ENCODE measurements around the gene TSGA10.
"Not testable (repeated sequence)": the region's sequence is repeated elsewhere in the genome, so short reads cannot be mapped to it uniquely, and the experiment has no call there.

The TSGA10 gene

DNA sequence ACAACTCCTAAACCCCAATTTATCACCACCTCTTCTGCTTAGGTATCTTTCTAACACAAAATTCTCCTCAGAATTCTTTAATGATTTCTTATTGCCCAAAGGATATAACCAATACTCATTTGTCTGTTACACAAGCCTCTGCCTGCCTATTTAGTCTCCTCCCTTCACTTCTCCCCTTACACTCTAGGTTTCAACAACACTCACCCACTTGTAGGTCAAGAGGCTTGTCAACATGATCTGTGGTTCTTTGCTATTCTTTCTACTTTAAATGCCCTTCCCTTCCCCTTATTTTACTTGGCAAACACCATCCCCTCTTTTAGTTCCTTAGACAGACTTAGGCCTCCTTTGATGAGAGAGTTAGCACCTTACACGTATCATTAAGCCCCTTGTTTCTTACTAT is 82.2 kb downstream of the TSGA10 start:
- H3K27ac ChIP-seq (ENCODE audit: low read length) = no peak overlapping the region
- no peaks in the 10 kb centered on the region for H3K36me3 ChIP-seq (ENCODE audit: control insufficient read depth, insufficient read depth, low read length)
- H3K9me3 ChIP-seq (ENCODE audit: control insufficient read depth, insufficient read depth, low read length) = no peaks in the 10 kb centered on the region
- no CpG with 5 or more reads among the region's 1 CpG for WGBS (ENCODE audit: insufficient coverage, insufficient read length)
- no peak overlapping the region for H3K4me3 ChIP-seq (ENCODE audit: low read length)
- no peaks in the 10 kb centered on the region for H3K4me1 ChIP-seq (ENCODE audit: control insufficient read depth, insufficient read depth, low read length)
- H3K27me3 ChIP-seq (ENCODE audit: control insufficient read depth, insufficient read depth, low read length) = no peaks in the 10 kb centered on the region
- DNase-seq (ENCODE audit: low read depth, low spot score) = no peak

DNA sequence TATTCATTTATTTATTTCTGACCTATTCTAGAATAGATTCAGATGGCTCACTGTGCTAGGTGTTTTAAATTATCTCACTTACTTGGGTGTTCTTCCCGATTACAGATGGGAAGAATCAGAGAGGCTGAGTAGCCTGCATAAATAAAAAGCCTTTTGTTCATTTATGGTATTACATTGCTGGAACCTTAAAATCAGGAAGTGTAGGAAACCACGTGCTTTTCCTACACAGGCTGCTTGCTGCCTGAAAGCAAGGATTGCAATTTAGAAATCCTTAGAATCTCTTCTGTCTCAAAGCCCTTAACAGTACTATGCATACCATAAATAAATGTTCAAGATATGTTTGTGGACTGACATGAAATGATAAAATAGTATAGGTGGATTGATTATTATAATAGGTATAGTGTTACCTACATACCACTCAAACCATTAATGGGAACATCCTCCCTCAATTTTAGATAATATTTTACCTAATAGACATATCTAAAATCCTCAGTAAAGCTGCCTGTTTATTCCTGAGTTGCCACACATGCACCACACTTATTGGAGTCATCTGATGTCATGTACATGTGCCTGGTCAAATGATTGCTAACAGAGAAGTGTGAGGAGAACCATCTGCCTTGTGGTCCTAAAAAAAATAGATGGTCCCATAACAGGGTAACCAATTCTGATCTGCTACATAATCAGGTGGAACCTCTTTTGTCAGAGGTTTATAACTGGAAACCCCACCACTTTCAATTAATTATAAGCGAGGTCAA is 86.7 kb downstream of the TSGA10 start:
- Histone ChIP-seq H3K9me3 (ENCODE audit: control insufficient read depth, insufficient read depth, low read length) (no peaks in the 10 kb centered on the region), H3K27ac (ENCODE audit: low read length) (no peak overlapping the region), H3K4me3 (ENCODE audit: low read length) (no peak overlapping the region), H3K36me3 (ENCODE audit: control insufficient read depth, insufficient read depth, low read length) (no peaks in the 10 kb centered on the region), H3K27me3 (ENCODE audit: control insufficient read depth, insufficient read depth, low read length) (no peaks in the 10 kb centered on the region), H3K4me1 (ENCODE audit: control insufficient read depth, insufficient read depth, low read length) (no peaks in the 10 kb centered on the region)
- no peak for DNase-seq (ENCODE audit: low read depth, low spot score)
- no CpG with 5 or more reads among the region's 3 CpGs for WGBS (ENCODE audit: insufficient coverage, insufficient read length)

DNA sequence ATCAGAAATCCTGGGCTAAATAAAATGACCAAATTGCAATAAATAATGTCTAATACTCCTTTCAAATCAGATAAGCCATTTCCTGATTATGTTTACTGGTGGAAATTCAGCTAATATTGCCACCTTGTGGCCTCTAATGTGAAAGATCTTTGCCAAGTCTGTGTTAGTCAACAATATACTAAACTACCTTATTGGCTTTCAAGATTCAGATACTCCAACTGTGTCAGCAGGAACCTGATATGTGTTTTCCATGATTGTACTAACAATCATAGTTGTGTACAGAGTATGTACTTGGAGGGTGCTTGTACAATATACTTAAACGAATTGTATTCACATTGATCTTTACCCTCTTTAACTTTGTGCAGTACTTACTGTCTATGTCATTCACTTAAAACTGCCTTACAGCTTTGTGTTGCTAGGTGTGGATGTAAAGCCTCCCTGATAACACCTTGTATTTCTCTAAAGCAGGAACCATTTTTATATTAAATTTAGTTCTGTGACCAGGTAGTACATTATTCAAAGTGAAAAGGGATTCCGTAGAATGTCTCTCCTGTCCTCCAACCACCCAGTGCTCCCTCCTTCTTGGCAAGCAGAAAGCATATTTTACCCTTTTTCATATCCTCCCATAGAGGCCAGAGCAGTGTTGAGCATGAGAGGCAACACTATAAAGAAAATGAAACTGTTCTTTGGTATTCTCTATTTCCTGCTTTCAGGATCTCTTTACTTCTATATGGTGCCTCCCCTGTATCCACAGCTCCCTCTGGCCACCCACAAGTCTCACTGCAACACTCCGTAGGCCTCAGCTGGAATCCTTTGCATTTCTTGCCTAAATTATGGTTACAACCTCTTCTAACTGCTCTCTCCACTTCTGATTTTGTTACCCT is 88.4 kb downstream of the TSGA10 start:
- no peak for DNase-seq (ENCODE audit: low read depth, low spot score)
- Histone ChIP-seq H3K36me3 (ENCODE audit: control insufficient read depth, insufficient read depth, low read length) (no peaks in the 10 kb centered on the region), H3K9me3 (ENCODE audit: control insufficient read depth, insufficient read depth, low read length) (no peaks in the 10 kb centered on the region), H3K27me3 (ENCODE audit: control insufficient read depth, insufficient read depth, low read length) (no peaks in the 10 kb centered on the region), H3K4me3 (ENCODE audit: low read length) (no peak overlapping the region), H3K4me1 (ENCODE audit: control insufficient read depth, insufficient read depth, low read length) (no peaks in the 10 kb centered on the region), H3K27ac (ENCODE audit: low read length) (no peak overlapping the region)
- WGBS (ENCODE audit: insufficient coverage, insufficient read length) = no CpG with 5 or more reads among the region's 3 CpGs

DNA sequence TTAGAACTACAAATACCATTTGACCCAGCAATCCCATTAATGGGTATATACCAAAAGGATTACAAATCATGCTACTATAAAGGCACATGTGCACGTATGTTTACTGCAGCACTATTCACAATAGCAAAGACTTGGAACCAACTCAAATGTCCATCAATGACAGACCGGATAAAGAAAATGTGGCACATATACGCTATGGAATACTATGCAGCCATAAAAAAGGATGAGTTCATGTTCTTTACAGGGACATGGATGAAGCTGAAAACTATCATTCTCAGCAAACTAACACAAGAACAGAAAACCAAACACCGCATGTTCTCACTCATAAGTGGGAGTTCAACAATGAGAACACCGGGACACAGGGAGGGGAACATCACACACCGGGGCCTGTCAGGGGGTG is 105.6 kb downstream of the TSGA10 start:
- no CpG with 5 or more reads among the region's 6 CpGs for WGBS (ENCODE audit: insufficient coverage, insufficient read length)
- not testable (repeated sequence) for H3K27me3 ChIP-seq (ENCODE audit: control insufficient read depth, insufficient read depth, low read length); H3K4me3 ChIP-seq (ENCODE audit: low read length); H3K9me3 ChIP-seq (ENCODE audit: control insufficient read depth, insufficient read depth, low read length); H3K4me1 ChIP-seq (ENCODE audit: control insufficient read depth, insufficient read depth, low read length); DNase-seq (ENCODE audit: low read depth, low spot score); H3K27ac ChIP-seq (ENCODE audit: low read length); H3K36me3 ChIP-seq (ENCODE audit: control insufficient read depth, insufficient read depth, low read length)

DNA sequence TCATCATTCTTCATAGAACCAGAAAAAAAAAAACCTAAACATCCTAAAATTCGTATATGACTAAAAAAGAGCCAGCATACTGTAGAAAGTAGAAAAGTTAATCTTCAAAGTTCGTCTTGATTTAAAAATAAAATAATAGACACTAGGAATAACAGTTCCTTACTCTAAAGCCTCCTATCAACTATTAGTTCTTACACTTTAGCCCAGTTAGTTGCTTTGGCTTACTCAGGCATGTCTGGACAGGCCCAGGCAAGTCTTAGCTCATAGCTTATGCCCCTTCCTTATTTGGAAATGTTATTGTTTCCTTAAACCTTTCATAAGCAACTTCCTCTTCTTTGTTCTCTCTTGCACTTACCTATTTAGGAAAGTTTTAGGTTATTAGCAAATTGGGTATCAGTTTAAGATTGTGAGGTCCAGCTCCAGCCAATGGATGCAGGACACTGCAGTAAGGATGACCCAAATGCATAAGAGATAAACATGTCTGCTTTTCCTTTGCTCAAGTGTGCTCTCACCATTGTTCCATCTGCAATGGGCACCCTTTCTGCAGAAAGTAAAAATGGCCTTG is 113.9 kb downstream of the TSGA10 start:
- not testable (repeated sequence) for H3K27ac ChIP-seq (ENCODE audit: low read length); H3K4me1 ChIP-seq (ENCODE audit: control insufficient read depth, insufficient read depth, low read length); DNase-seq (ENCODE audit: low read depth, low spot score); H3K27me3 ChIP-seq (ENCODE audit: control insufficient read depth, insufficient read depth, low read length); H3K9me3 ChIP-seq (ENCODE audit: control insufficient read depth, insufficient read depth, low read length); H3K4me3 ChIP-seq (ENCODE audit: low read length); H3K36me3 ChIP-seq (ENCODE audit: control insufficient read depth, insufficient read depth, low read length)
- WGBS (ENCODE audit: insufficient coverage, insufficient read length) = no CpG with 5 or more reads among the region's 2 CpGs

DNA sequence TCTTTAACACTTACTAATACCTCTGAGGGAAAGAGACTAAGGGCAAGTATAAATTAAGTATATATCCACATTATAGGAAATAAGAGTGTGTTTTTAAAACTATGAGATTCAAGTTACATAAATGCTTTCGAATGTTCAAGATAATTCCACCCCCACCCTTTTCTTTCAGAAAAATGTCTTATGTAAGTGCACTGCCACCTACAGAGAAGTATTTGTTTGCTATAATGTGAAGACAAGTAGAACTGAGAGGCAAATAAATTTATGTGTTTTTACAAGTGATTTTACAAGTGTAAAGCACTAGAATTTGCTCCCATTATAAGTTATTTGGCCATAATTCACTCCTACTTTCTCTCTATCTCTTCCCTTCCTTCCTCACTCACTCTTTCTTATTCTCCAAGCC is 118.8 kb downstream of the TSGA10 start:
- Histone ChIP-seq H3K27me3 (ENCODE audit: control insufficient read depth, insufficient read depth, low read length) (no peaks in the 10 kb centered on the region), H3K36me3 (ENCODE audit: control insufficient read depth, insufficient read depth, low read length) (no peaks in the 10 kb centered on the region), H3K4me1 (ENCODE audit: control insufficient read depth, insufficient read depth, low read length) (no peaks in the 10 kb centered on the region), H3K9me3 (ENCODE audit: control insufficient read depth, insufficient read depth, low read length) (no peaks in the 10 kb centered on the region), H3K27ac (ENCODE audit: low read length) (no peak overlapping the region), H3K4me3 (ENCODE audit: low read length) (no peak overlapping the region)
- no CpG with 5 or more reads among the region's 1 CpG for WGBS (ENCODE audit: insufficient coverage, insufficient read length)
- DNase-seq (ENCODE audit: low read depth, low spot score) = no peak

- H3K36me3 ChIP-seq (ENCODE audit: control insufficient read depth, insufficient read depth, low read length) = no peaks in the 10 kb centered on the region
- no peak overlapping the region for H3K4me3 ChIP-seq (ENCODE audit: low read length)
- no peak overlapping the region for H3K27ac ChIP-seq (ENCODE audit: low read length)
- H3K9me3 ChIP-seq (ENCODE audit: control insufficient read depth, insufficient read depth, low read length) = no peaks in the 10 kb centered on the region
- no peaks in the 10 kb centered on the region for H3K4me1 ChIP-seq (ENCODE audit: control insufficient read depth, insufficient read depth, low read length)
- no CpG with 5 or more reads among the region's 6 CpGs for WGBS (ENCODE audit: insufficient coverage, insufficient read length)
- no peaks in the 10 kb centered on the region for H3K27me3 ChIP-seq (ENCODE audit: control insufficient read depth, insufficient read depth, low read length)
- no peak for DNase-seq (ENCODE audit: low read depth, low spot score)
Measured at GRCh38 chr2:99032786-99033185, 122.0 kb downstream of the TSGA10 start.

DNA sequence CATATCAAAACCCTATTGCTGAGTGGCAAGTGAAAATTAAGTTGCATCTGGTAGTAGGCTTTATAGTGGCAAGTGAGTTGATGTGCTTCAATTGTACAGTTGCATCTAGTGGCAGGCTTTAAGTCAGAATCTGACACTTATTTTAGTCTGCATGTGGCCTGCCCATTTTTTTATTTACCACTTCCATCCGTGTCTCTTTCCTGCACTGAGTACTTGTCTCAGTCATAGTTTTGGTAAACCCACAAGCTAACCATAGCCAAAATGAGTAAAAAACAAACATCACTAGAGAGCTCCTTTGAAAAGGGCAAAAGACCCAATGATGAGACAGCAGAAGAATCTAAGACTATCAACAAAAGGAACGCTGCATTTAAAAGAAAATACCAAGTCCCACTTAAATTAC is 122.7 kb downstream of the TSGA10 start:
- H3K36me3 ChIP-seq (ENCODE audit: control insufficient read depth, insufficient read depth, low read length) = no peaks in the 10 kb centered on the region
- no peak overlapping the region for H3K4me3 ChIP-seq (ENCODE audit: low read length)
- WGBS (ENCODE audit: insufficient coverage, insufficient read length) = no CpG with 5 or more reads among the region's 2 CpGs
- DNase-seq (ENCODE audit: low read depth, low spot score) = no peak
- no peaks in the 10 kb centered on the region for H3K4me1 ChIP-seq (ENCODE audit: control insufficient read depth, insufficient read depth, low read length)
- H3K9me3 ChIP-seq (ENCODE audit: control insufficient read depth, insufficient read depth, low read length) = no peaks in the 10 kb centered on the region
- no peak overlapping the region for H3K27ac ChIP-seq (ENCODE audit: low read length)
- H3K27me3 ChIP-seq (ENCODE audit: control insufficient read depth, insufficient read depth, low read length) = no peaks in the 10 kb centered on the region

DNA sequence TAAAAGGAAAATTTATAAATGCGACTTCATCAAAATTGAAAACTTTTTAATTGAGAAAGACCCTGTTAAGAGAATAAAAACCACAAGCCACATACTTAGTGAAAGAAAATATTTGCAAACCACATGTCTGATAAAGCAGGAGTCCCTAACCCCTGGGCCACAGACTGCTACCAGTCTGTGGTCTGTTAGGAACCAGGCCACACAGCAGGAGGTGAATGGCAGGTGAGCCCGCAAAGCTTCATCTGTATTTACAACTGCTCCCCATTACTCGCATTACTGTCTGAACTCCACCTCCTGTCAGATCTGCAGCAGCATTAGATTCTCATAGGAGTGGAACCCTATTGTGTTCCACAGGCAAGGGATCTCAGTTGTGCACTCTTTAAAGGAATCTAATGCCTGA is 123.3 kb downstream of the TSGA10 start:
- H3K36me3 ChIP-seq (ENCODE audit: control insufficient read depth, insufficient read depth, low read length) = no peaks in the 10 kb centered on the region

GRCh38 chr2:99028558-99028957 is 126.2 kb downstream of the TSGA10 start:
- no CpG with 5 or more reads among the region's 4 CpGs for WGBS (ENCODE audit: insufficient coverage, insufficient read length)
- H3K27me3 ChIP-seq (ENCODE audit: control insufficient read depth, insufficient read depth, low read length) = no peaks in the 10 kb centered on the region
- DNase-seq (ENCODE audit: low read depth, low spot score) = no peak
- no peaks in the 10 kb centered on the region for H3K9me3 ChIP-seq (ENCODE audit: control insufficient read depth, insufficient read depth, low read length)
- H3K4me3 ChIP-seq (ENCODE audit: low read length) = no peak overlapping the region
- H3K27ac ChIP-seq (ENCODE audit: low read length) = no peak overlapping the region
- no peaks in the 10 kb centered on the region for H3K4me1 ChIP-seq (ENCODE audit: control insufficient read depth, insufficient read depth, low read length)
- H3K36me3 ChIP-seq (ENCODE audit: control insufficient read depth, insufficient read depth, low read length) = no peaks in the 10 kb centered on the region

More for the DNA sequence above, 123.3 kb downstream of the TSGA10 start:
- WGBS (ENCODE audit: insufficient coverage, insufficient read length) = no CpG with 5 or more reads among the region's 3 CpGs
- Histone ChIP-seq H3K9me3 (ENCODE audit: control insufficient read depth, insufficient read depth, low read length) (no peaks in the 10 kb centered on the region), H3K27ac (ENCODE audit: low read length) (no peak overlapping the region), H3K4me3 (ENCODE audit: low read length) (no peak overlapping the region), H3K27me3 (ENCODE audit: control insufficient read depth, insufficient read depth, low read length) (no peaks in the 10 kb centered on the region), H3K4me1 (ENCODE audit: control insufficient read depth, insufficient read depth, low read length) (no peaks in the 10 kb centered on the region)
- DNase-seq (ENCODE audit: low read depth, low spot score) = no peak

Data from iPS DF 6.9 (cell line).